HG02852 (cell line): Measurements from ENCODE around the gene YTHDF2.
"Not testable (repeated sequence)": the region's sequence is repeated elsewhere in the genome, so short reads cannot be mapped to it uniquely, and the experiment has no call there.

Source experiments
- ATAC-seq: cut with Tn5 transposase; IDR thresholded peaks from one replicate; pipeline ENCODE4 v1.9.1; 2021; ENCODE audit warnings: mild to moderate bottlenecking, moderate library complexity; ENCODE audit not compliant: unreplicated experiment

YTHDF2 gene

DNA sequence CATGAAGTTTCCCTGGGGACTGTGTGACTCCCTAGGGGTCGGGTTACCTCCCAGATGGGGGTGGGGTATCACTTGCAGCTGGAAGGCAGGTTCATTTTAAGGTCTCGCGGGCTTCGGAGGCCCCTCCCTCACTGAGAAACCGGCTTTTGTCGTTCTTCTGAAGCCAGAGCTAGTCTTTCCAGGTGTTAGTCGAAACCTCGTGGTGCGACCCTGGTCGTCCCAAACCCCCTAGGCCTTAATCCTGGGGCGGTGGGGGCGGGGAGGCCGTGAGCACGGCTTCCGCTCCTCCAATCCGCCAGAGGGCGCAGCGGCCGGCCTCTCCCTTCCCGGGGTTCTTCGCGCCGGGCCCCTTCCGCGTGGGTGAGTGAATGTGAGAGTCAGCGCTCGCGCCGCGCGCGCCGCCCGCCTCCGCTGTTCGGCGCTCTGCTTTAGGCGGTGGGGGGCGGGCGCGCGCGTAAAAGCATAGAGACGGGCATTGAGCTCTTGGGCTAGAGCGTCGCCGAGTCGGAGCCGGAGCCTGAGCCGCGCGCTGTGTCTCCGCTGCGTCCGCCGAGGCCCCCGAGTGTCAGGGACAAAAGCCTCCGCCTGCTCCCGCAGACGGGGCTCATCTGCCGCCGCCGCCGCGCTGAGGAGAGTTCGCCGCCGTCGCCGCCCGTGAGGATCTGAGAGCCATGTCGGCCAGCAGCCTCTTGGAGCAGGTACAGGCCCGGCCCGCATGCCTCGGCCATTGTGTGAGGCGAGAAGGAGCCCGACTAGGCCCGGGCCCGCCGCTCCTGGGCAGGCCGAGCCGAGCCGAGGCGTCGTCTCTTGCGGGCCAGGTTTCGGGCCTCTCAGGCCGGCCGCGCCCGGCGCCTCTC lies at the start of gene YTHDF2:
Gene YTHDF2, plus strand, starts transcription at position 491 of the 857 bp plus-strand sequence. Its CDS starts 181 bp downstream, at position 672.
- ATAC-seq: peak; percentile 81

DNA sequence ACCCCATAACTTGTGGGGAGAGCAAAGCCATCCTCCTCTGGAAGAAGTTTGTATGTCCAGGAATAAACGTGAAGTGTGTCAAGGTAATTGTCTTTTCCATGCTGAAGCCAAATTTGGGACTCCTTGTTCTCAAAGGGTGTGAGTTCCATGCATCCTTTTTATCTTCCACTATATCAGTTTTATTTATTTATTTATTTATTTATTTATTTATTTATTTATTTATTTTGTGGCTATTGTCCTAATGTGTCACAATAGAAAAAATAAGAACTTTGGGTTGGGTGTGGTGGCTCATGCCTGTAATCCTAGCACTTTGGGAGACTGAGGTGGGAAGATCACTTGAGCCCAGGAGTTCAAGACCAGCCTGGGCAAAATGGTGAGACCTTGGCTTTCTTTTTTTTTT lies 45.1 kb upstream of the YTHDF2 start:
- ATAC-seq: not testable (repeated sequence)

- no peak for ATAC-seq
Measured at GRCh38 chr1:28703629-28704028, 33.1 kb upstream of the YTHDF2 start.

DNA sequence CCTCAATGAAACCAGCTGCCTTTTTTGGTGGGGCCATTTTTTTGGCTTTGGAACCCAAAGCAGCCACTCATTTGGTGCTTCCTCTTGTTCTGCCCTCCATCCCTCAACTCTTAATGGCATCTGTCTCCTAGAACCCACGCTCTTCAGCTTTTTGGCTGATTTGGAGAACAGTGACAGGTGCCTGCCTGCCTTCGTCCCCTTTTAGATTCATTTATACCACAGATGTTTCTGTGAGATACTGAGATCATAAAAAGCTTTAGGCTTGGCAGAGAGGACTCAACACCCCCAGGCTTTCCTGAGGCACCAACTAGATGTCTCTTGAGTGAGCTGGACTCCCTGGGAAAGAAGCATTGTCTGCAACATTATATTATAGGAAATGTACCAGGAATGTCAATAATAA lies 20.4 kb upstream of the YTHDF2 start:
- no peak for ATAC-seq

- ATAC-seq: no peak
Measured at GRCh38 chr1:28718166-28718565, 18.6 kb upstream of the YTHDF2 start.

GRCh38 chr1:28718586-28719331 lies 18.0 kb upstream of the YTHDF2 start:
- no peak for ATAC-seq

GRCh38 chr1:28719332-28719619 lies 17.5 kb upstream of the YTHDF2 start:
- no peak for ATAC-seq

- no peak for ATAC-seq
Measured at GRCh38 chr1:28720376-28720775, 16.4 kb upstream of the YTHDF2 start.

GRCh38 chr1:28721927-28722326 lies 14.8 kb upstream of the YTHDF2 start:
- not testable (repeated sequence) for ATAC-seq

GRCh38 chr1:28725365-28725764 lies 11.4 kb upstream of the YTHDF2 start:
- not testable (repeated sequence) for ATAC-seq

GRCh38 chr1:28735961-28736449 lies 735 bp upstream of the YTHDF2 start:
- no peak for ATAC-seq

DNA sequence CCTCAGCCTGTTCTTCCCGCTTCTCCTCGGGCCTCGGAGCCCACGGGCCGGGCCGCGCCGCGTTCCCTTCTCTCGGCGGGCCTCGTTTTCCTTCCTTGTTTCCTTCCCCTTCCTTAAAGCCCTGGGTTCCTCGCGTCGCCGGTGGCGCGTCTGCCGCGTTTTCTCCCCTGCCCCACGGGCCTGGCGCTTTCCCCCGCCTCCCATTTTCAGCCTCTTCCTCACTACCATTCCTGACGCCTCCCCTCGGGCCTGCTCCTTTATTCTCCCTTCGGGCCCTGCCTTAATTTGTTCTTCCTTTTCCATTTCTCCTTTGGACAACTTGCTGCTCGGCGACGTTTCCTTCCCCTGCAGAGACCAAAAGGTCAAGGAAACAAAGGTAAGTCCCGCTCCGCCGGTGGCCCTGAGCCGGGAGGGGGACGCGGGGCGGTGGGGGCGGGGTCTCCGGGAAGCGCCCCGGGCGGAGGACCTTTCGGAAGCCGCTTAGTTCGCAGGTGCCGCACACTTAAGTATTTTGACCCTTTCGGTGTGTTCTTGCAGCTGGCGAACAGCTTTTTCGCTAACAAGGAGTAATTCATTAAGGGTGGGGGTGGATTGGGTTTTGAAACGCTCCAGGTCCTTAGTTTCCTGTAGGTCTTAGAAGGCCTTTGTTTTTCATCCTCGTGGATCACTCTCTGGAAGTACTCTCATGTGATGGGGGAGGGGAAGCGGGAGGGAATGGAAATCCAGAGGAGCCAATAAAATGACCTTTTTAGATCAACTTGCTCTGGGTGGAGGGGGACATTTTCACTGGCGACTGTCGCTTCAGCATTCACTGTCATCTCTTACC lies 780 bp downstream of the YTHDF2 start:
- ATAC-seq: peak; percentile 20

GRCh38 chr1:28740118-28740517 lies 3.4 kb downstream of the YTHDF2 start:
- no peak for ATAC-seq

DNA sequence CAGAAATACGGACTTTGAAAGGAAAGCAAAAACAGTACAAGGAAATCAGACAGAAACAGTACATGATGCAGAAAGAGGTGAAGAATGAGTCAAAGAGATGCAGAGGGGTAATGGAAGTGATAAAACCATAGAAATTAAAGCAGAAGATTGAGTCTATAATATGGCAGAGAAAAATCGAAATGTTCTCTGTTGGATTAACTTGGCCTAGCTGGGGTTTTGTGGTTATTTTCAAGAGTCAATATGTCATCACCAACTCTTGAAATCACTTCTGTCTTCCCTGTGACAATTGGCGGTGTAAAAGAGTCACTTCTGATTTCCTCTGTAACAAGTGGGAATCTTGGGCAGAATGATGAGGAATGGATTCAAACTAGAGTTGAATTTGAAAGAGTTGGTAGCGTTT lies 7.4 kb downstream of the YTHDF2 start:
- ATAC-seq: no peak

DNA sequence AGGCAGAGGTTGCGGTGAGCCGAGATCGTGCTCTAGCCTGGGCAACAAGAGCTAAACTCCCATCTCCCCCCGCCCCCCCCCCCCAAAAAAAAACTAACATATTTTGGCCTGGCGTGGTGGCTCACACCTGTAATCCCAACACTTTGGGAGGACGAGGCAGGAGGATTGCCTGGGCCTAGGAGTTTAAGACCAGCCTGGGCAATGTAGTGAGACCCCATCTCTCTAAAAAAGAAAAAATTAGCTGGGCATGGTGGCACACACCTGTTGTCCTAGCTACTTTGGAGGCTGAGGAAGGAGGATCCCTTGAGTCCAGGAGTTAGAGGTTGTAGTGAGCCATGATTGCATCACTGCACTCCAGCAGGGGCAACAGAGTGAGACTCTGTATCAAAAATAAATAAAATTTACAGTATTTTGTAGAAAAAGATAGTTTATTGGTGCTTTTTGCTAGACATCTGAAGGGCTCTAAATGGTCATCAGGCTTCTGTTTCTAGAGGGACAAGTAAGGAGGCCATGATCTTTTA lies 9.0 kb downstream of the YTHDF2 start:
- ATAC-seq: no peak

DNA sequence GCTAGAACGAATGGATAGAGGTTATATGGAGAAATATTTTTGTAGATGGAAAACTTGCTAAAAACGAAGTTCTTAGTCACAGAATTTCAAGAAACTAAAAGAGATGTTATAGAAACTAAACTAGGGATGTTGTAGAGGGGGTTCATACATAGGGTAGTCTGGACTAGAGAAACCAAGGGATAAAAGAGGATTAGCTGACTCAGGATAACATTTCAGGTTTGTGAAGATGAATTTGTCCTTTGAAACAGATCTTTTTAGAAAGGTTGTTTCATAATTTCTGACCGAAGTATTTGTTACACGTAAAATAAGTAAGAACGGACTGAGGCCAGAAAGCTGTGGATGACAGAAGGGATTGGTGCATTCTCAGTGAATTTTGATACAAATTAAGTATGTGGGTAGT lies 13.6 kb downstream of the YTHDF2 start:
- ATAC-seq: no peak

- ATAC-seq: not testable (repeated sequence)
Measured at GRCh38 chr1:28750771-28751294, 14.1 kb downstream of the YTHDF2 start.

GRCh38 chr1:28751315-28752060 lies 14.7 kb downstream of the YTHDF2 start:
- no peak for ATAC-seq

GRCh38 chr1:28755701-28756100 lies 19.0 kb downstream of the YTHDF2 start:
- ATAC-seq: no peak

DNA sequence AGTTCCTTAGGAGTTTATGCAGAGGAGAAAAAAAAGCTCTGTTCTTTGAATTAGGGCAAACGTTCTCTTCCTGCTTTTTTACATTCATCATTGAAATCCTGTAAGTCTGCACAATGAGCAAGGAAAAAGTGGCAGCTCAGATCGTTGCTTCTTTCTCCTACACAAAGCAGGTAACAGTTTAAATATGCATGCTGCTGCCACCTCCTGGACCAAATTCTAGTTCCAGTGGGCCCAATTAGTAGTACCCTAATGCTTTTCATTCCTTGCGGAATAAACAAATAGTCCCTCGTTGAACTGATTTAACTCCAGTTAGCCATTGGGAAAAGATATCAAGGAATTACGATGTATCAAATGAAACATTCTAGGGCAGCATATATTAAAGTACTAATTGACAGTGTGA lies 20.1 kb downstream of the YTHDF2 start:
- no peak for ATAC-seq
